AG08395 (cell line): ENCODE measurements around the gene POLA1.
A peak's percentile ranks its signal among the peaks of the same experiment; 100 is the strongest.

Experiments used
- DNase-seq: peaks from one replicate; pipeline ENCODE4 v3.0.0; 2012; ENCODE audit warnings: mixed read lengths, low spot score

The POLA1 gene

DNA sequence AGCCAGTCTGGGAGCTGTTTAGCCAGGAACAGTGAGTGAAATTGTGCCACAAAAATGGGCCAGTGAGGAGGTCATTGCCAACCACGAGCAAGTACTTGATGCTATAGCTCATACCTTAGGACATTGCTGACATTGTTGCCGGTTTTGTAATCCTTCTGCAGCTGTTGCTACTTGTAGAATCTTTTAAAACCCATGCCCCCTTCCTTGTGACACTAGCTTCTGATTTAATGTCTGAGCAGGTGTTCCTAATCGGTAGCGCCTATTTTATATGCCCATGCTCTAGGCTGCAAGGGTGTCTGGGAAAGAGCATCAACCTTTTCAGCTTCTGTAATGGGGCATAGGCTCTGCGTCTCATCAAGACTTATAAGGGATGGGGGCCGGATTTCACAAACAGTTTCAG, 2.6 kb downstream of the POLA1 start:
- no peak for DNase-seq

- no peak for DNase-seq
These were observed 8.9 kb downstream of the POLA1 start for GRCh38 chrX:24702362-24703184.

DNA sequence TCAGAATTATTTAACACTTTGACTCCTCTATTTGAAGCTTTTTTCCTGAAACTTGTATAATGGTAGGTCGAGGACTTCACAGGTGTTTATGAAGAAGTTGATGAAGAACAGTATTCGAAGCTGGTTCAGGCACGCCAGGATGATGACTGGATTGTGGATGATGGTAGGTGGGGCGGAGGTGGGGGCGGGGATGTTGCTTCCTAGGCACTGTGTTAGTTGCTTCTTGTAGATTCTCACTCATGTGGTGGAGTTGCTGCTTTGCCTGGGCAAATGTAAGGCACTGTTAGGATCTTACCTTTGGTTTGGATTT, 9.4 kb downstream of the POLA1 start:
- DNase-seq = no peak

- DNase-seq = no peak
These were observed 25.1 kb downstream of the POLA1 start for GRCh38 chrX:24718771-24719170.

DNA sequence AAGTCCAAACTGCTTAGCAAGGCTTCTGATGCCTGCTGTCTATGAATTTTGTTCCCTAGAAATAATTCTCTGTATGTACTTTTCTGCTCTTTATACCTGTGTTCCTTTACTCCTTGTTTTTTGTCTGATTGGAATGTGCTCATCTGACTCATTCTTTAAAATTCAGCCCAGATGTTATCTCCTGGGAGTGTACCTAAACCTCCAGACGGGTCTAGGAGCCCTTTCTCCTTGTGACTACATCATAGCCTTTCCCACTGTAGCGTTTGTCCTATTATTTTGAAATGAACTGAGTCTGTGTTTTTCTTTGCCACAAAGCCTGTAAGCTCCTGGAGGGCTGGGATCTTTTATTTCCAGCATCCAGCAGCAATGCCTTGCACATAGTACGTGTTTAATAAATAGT, 26.3 kb downstream of the POLA1 start:
- no peak for DNase-seq

DNA sequence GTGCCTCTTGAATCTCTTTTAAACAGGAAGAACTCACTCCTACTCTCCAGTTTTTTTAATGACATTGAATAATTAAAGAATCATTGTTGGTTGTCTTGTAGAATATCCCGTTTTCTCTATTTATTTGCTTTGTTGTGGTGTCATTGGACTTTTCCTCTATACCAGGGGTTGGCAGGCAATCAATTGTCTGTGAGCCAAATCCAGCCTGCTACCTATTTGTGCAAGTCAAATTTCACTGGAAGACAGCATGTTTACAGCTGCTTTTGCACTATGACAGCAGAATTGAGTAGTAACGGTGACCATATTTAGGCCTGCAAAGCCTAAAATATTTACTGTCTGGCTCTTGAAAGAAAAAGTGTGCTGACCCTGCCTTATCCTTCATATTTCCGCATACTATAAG, 34.8 kb downstream of the POLA1 start:
- DNase-seq = no peak

DNA sequence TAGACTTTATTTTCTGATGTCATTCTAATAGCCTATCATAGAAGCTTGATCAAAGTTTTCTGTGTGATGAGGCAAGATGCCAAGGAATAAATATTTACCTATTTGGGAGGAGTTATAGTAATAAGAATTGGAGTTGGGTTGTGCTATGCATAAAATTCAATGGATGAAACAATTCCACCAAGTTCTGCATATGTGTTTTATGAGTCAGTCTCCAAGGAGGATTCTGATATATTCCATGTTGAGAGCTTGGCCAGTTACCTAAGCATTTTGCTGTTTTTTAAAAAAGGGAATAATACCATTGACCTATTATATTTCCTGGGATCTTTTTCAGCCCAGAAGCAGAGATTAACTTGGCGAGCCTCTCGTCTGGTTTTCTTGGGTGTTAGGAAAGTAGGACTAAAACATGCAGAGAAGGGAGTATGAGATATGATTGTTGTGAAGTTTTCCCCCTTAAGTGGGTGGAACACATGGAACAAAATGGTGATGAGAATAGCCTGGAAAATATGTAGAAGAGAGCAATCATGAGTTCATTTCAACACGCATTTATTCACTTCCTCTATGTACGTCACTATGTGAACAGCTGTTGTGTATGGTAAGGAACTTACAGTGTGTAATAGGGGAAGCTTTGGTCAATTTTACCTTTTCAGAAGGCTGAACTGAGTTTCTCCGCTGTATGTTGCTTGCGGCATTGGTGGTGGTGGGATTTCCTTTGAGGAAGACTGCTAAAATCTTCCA, 39.2 kb downstream of the POLA1 start:
- no peak for DNase-seq

- no peak for DNase-seq
These were observed 47.6 kb downstream of the POLA1 start for GRCh38 chrX:24741330-24741729.

- no peak for DNase-seq
These were observed 54.5 kb downstream of the POLA1 start for GRCh38 chrX:24748196-24748595.

- no peak for DNase-seq
These were observed 66.1 kb downstream of the POLA1 start for GRCh38 chrX:24759786-24760185.

- peak; percentile 26 for DNase-seq
These were observed 66.8 kb downstream of the POLA1 start for GRCh38 chrX:24760363-24761000.

- no peak for DNase-seq
These were observed 67.6 kb downstream of the POLA1 start for GRCh38 chrX:24761306-24761705.

DNA sequence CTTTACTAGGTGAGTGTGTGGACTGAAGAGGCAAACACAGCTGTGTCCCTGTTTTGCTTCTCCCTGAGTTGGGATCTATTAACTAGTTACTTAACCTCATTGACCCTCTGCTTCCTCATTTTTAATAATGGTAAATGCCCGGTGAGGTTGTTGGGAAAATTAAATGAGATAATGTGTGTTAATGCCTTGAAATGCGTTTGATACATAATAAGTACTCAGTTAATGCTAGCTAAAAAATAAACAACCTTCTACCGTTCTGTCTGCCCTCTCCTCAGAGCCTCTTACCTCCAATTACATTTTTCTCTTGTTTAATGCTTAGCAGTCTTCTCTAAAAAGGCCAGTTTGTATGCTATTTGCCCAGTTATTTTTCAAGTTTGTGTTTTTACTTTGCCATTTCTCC, 70.3 kb downstream of the POLA1 start:
- DNase-seq = no peak

- DNase-seq = no peak
These were observed 73.8 kb downstream of the POLA1 start for GRCh38 chrX:24767557-24767956.

DNA sequence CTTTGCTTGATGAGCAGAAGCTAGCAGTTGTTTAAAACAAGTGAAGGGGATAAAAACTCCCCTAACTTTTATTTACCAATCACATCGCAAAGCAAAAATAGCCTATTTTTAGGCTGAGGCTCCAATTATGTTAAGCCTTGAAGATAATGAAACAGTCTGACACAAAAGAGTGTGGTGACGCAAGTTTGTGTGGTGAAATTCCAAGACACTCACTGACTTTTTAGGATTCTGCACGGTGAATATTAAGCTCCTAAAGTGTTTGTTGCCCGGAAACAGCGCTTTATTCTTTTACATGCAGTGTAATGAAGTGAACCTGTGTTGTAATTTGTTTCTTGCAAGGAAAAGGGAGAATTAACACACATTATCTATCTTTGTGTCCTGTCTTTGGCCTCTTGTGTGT, 74.8 kb downstream of the POLA1 start:
- DNase-seq = no peak

DNA sequence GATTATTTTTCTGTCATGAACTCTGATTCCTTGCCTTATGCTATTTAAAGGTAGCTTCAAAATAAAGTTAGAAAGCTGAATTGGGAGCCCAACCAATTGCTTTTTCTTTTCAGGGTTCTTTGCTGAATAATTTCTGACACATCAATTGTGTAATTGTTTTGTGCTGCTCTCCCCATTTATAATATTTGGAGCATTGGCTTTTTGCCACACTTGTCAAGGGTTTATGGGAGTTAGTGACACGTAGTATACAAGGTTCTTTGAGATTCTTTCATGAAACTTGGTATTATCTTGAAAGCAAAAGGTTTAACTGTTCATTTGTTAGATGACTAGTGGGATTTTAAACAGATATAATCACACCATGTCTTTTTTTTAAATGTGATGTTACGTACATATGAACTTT, 80.9 kb downstream of the POLA1 start:
- no peak for DNase-seq

DNA sequence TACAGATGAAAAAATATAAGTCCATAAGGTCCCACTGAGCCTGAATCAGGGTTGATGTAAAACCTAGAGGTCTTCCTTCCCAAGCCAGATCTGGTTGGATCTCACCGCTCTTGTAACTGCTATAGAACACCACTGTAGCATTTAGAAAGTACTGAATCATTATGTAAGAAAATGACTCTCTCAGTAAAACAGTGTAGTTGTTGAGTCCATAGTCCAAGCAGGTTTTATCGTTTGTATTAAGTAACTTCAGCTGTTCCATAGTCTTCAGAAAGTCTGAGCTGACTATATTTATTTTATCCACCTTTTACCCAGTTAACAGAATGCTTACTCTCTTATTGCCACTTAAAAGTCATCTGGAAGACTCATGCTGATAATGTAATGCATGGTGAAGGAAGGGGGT, 82.2 kb downstream of the POLA1 start:
- no peak for DNase-seq

DNA sequence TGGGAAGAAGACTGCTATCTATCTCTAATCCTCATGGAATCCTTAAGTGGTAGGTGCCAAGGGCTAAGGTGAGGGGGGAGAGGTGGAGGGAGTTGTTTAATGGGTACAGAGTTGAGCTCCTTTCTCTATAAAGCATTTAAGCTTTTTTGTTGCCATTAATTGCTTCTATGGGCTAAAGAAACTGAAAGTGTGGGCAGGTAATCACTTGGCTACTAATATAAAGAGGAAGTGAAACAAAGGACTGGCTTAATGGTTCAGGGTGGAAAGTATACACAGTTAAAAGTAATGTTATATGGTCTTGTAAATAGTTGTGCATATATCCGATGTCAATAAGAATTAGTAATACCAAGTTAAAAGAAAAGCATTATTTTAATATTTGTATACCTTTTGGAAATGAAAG, 83.9 kb downstream of the POLA1 start:
- no peak for DNase-seq

DNA sequence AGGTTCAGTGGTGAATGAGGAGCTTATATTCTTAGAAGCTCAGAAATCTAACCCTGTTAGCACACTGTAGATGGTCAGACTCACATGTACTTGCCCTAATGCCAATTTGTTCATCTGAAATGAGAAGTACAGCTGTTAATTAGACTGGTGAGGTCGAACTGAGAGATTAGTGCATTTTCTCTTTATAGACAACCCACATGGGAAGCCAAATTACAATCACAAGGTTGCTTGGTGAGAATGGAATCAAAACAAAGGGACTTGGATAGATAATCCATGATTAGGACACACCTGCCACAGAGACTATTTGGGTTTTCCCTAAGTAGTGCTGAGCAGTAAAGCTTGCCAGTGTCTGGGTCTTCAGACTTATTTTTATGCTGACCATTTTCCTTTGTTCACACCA, 88.3 kb downstream of the POLA1 start:
- DNase-seq = no peak

DNA sequence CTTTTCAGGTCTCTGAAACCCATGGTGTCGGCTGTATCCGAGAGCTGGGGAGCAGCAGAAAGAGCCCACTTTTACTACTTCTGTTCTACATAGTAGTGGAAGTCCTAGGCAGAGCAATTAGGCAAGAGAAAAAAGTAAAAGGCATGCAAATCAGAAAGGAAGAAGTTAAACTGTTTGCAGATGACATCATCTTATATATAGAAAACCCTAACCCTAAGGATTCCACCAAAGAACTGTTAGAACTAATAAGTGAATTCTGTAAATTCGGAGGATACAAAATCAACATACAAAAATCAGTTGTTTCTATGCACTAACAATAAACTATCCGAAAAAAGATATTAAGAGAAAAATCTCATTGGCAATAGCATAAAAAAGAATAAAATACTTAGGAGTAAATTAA, 95.3 kb downstream of the POLA1 start:
- DNase-seq = no peak

DNA sequence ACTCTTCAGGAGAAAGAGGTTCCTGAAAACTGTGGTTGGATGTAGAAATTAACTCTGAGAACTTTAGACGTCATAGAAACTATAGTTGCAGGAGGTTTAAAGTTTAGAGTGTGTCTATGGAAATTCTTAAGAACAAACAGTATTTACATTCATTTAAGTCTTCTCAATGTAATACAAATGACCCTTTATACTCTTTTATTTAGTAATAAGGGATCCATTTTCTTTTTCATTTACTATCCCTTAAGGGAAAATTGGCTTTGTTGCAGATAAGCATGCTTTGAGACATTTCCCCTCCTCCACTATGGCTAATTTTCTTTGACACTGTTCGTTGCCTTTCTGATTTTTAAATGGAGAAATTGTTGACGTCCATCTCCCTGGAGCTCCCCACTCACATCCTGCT, 96.4 kb downstream of the POLA1 start:
- DNase-seq = no peak

GRCh38 chrX:24796204-24796603, 102.5 kb downstream of the POLA1 start:
- DNase-seq = no peak

- DNase-seq = no peak
These were observed 105.4 kb downstream of the POLA1 start for GRCh38 chrX:24799078-24799477.
